GM21786 (cell line): ENCODE results near the gene LHX3.

Experiments used
- ATAC-seq: cut with Tn5 transposase; IDR thresholded peaks from one replicate; pipeline ENCODE4 v1.9.1; 2021; ENCODE audit not compliant: unreplicated experiment

LHX3 gene

GRCh38 chr9:136179101-136179616 lies 25.8 kb downstream of the LHX3 start:
- ATAC-seq = no peak

GRCh38 chr9:136178773-136179075 lies 26.2 kb downstream of the LHX3 start:
- no peak for ATAC-seq

- ATAC-seq = no peak
These were observed 26.7 kb downstream of the LHX3 start for GRCh38 chr9:136178061-136178772.

GRCh38 chr9:136177224-136177623 lies 27.7 kb downstream of the LHX3 start:
- ATAC-seq = no peak

- ATAC-seq = no peak
These were observed 29.2 kb downstream of the LHX3 start for GRCh38 chr9:136175616-136176197.

- no peak for ATAC-seq
These were observed 29.9 kb downstream of the LHX3 start for GRCh38 chr9:136174779-136175615.

GRCh38 chr9:136173648-136174290 lies 31.2 kb downstream of the LHX3 start:
- ATAC-seq = no peak

GRCh38 chr9:136172412-136173079 lies 32.4 kb downstream of the LHX3 start:
- no peak for ATAC-seq

GRCh38 chr9:136171801-136172411 lies 33.0 kb downstream of the LHX3 start:
- no peak for ATAC-seq

GRCh38 chr9:136171009-136171800 lies 33.7 kb downstream of the LHX3 start:
- no peak for ATAC-seq

GRCh38 chr9:136170006-136170901 lies 34.7 kb downstream of the LHX3 start:
- no peak for ATAC-seq

GRCh38 chr9:136169495-136169894 lies 35.4 kb downstream of the LHX3 start:
- no peak for ATAC-seq

GRCh38 chr9:136163248-136163850 lies 41.6 kb downstream of the LHX3 start:
- no peak for ATAC-seq

- no peak for ATAC-seq
These were observed 43.8 kb downstream of the LHX3 start for GRCh38 chr9:136160995-136161610.

GRCh38 chr9:136160381-136160841 lies 44.5 kb downstream of the LHX3 start:
- ATAC-seq = no peak

- ATAC-seq = no peak
These were observed 45.1 kb downstream of the LHX3 start for GRCh38 chr9:136159851-136160250.

GRCh38 chr9:136157477-136158265 lies 47.3 kb downstream of the LHX3 start:
- no peak for ATAC-seq
